Activated CD8-positive, alpha-beta memory T cell treated with anti-CD3 and anti-CD28 coated beads, Interleukin-2, amount 50 U/mL, for 48 hours (primary cell): ENCODE measurements around the gene PRKAR2B.
"Not testable (repeated sequence)": the region's sequence is repeated elsewhere in the genome, so short reads cannot be mapped to it uniquely, and the experiment has no call there.

Experiments
- DNase-seq: peaks from one replicate; pipeline ENCODE4 v3.0.0-alpha.2; 2020

The PRKAR2B gene

GRCh38 chr7:107080099-107080505, 35.6 kb downstream of the PRKAR2B start:
- DNase-seq, result no peak

- DNase-seq, result no peak
Observed at GRCh38 chr7:107080533-107080932, 36.0 kb downstream of the PRKAR2B start.

GRCh38 chr7:107085180-107085579, 40.7 kb downstream of the PRKAR2B start:
- no peak for DNase-seq

- DNase-seq, result no peak
Observed at GRCh38 chr7:107089627-107090026, 45.1 kb downstream of the PRKAR2B start.

GRCh38 chr7:107090457-107090856, 46.0 kb downstream of the PRKAR2B start:
- DNase-seq, result no peak

GRCh38 chr7:107091306-107091705, 46.8 kb downstream of the PRKAR2B start:
- DNase-seq, result no peak

GRCh38 chr7:107093671-107094070, 49.2 kb downstream of the PRKAR2B start:
- not testable (repeated sequence) for DNase-seq

- DNase-seq, result not testable (repeated sequence)
Observed at GRCh38 chr7:107099154-107099553, 54.6 kb downstream of the PRKAR2B start.

- DNase-seq, result no peak
Observed at GRCh38 chr7:107100824-107101223, 56.3 kb downstream of the PRKAR2B start.

- no peak for DNase-seq
Observed at GRCh38 chr7:107103369-107103768, 58.9 kb downstream of the PRKAR2B start.

- DNase-seq, result no peak
Observed at GRCh38 chr7:107104801-107105200, 60.3 kb downstream of the PRKAR2B start.

GRCh38 chr7:107105591-107106245, 61.2 kb downstream of the PRKAR2B start:
- no peak for DNase-seq

GRCh38 chr7:107108793-107109371, 64.4 kb downstream of the PRKAR2B start:
- no peak for DNase-seq

GRCh38 chr7:107109955-107110354, 65.5 kb downstream of the PRKAR2B start:
- no peak for DNase-seq

- no peak for DNase-seq
Observed at GRCh38 chr7:107111196-107111595, 66.7 kb downstream of the PRKAR2B start.

GRCh38 chr7:107113866-107114265, 69.4 kb downstream of the PRKAR2B start:
- no peak for DNase-seq

- no peak for DNase-seq
Observed at GRCh38 chr7:107115114-107115513, 70.6 kb downstream of the PRKAR2B start.

GRCh38 chr7:107115762-107116540, 71.4 kb downstream of the PRKAR2B start:
- DNase-seq, result no peak

GRCh38 chr7:107118109-107118900, 73.8 kb downstream of the PRKAR2B start:
- DNase-seq, result no peak

- no peak for DNase-seq
Observed at GRCh38 chr7:107119376-107120105, 75.0 kb downstream of the PRKAR2B start.

- DNase-seq, result no peak
Observed at GRCh38 chr7:107122486-107122911, 78.0 kb downstream of the PRKAR2B start.

- no peak for DNase-seq
Observed at GRCh38 chr7:107123392-107123791, 78.9 kb downstream of the PRKAR2B start.
